ENCODE data around the gene NOL4.
"Not testable (repeated sequence)": the region's sequence is repeated elsewhere in the genome, so short reads cannot be mapped to it uniquely, and the experiment has no call there.

Gene NOL4

DNA sequence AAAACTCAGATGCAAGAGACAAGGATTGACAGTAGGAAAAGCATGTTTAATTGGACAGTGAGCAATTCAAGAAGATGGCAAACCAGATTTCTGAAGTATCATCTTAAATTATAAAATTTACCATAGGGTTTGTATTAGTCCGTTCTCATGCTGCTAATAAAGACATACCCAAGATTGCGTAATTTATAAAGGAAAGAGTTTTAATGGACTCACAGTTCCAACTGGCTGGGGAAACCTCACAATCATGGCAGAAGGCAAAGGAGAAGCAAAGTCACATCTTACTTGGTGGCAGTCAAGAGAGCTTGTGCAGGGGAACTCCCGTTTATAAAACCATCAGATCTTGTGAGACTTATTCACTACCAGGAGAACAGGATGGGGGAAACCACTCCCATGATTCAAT lies 24.0 kb upstream of the NOL4 start:
- no peaks in the 10 kb centered on the region for H3K9me3 ChIP-seq
- no peak overlapping the region for H3K27ac ChIP-seq
- no peaks in the 10 kb centered on the region for H3K27me3 ChIP-seq
- H3K4me1 ChIP-seq (ENCODE audit: control insufficient read depth in 1 of 2, insufficient read depth in 1 of 2, low read depth in 1 of 2, low read length in 1 of 2), result no peaks in the 10 kb centered on the region
- TF ChIP-seq CTCF (IDR thresholded peaks at IDR 0.05), result no peak
- H3K4me3 ChIP-seq (ENCODE audit: low read depth in 1 of 2, low read length in 1 of 2), result no peak overlapping the region
- H3K36me3 ChIP-seq, result no peaks in the 10 kb centered on the region

- Histone ChIP-seq H3K27ac (no peak overlapping the region), H3K9me3 (no peaks in the 10 kb centered on the region), H3K4me1 (ENCODE audit: control insufficient read depth in 1 of 2, insufficient read depth in 1 of 2, low read depth in 1 of 2, low read length in 1 of 2) (no peaks in the 10 kb centered on the region), H3K27me3 (no peaks in the 10 kb centered on the region), H3K36me3 (no peaks in the 10 kb centered on the region), H3K4me3 (ENCODE audit: low read depth in 1 of 2, low read length in 1 of 2) (no peak overlapping the region)
- TF ChIP-seq CTCF (IDR thresholded peaks at IDR 0.05), result no peak
Measured at GRCh38 chr18:34242739-34243138, 18.0 kb upstream of the NOL4 start.

DNA sequence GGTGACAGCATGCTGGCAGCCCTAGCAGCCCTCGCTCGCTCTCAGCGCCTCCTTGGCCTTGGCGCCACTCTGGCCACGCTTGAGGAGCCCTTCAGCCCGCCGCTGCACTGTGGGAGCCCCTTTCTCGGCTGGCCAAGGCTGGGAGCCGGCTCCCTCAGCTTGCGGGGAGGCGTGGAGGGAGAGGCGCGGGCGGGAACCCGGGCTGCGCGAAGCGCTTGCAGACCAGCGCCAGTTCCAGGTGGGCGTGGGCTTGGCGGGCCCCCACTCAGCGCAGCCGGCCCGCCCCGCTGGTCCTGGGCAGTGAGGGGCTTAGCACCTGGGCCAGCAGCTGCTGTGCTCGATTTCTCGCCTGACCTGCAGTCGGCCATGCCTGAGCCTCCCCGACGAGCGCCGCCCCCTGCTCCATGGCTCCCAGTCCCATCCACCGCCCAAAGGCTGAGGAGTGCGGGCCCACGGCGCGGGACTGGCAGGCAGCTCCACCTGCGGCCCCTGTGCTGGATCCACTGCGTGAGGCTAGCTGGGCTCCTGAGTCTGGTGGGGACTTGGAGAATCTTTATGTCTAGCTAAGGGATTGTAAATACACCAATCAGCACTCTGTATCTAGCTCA lies 9.2 kb upstream of the NOL4 start:
- not testable (repeated sequence) for H3K9me3 ChIP-seq; H3K36me3 ChIP-seq; H3K27me3 ChIP-seq; H3K4me1 ChIP-seq (ENCODE audit: control insufficient read depth in 1 of 2, insufficient read depth in 1 of 2, low read depth in 1 of 2, low read length in 1 of 2); H3K4me3 ChIP-seq (ENCODE audit: low read depth in 1 of 2, low read length in 1 of 2); H3K27ac ChIP-seq

DNA sequence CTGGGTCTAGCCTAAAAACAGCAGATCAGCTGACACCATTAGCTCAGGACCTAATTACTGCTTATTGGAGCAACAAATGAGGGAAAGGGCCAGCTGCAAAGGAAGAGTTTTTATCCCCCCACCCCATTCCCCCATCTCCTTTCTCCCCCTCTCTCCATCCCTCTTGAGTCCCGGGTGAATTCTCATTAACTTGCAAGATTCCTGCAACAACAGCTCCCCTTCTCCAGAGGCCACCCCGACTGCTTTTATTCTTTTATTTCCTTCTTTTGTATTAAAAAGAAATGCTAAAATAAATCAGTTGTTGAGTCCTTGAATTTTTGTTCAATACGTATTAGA lies 473 bp upstream of the NOL4 start:
- Histone ChIP-seq H3K4me3 (ENCODE audit: low read depth in 1 of 2, low read length in 1 of 2) (no peak overlapping the region), H3K9me3 (no peaks in the 10 kb centered on the region), H3K4me1 (ENCODE audit: control insufficient read depth in 1 of 2, insufficient read depth in 1 of 2, low read depth in 1 of 2, low read length in 1 of 2) (no peaks in the 10 kb centered on the region), H3K27me3 (peaks cover 70% of the 10 kb centered on the region), H3K27ac (no peak overlapping the region), H3K36me3 (no peaks in the 10 kb centered on the region)
- no peak for TF ChIP-seq CTCF (IDR thresholded peaks at IDR 0.05)

GRCh38 chr18:34223893-34224422 lies 755 bp downstream of the NOL4 start:
- no peaks in the 10 kb centered on the region for H3K4me1 ChIP-seq (ENCODE audit: control insufficient read depth in 1 of 2, insufficient read depth in 1 of 2, low read depth in 1 of 2, low read length in 1 of 2)
- H3K4me3 ChIP-seq (ENCODE audit: low read depth in 1 of 2, low read length in 1 of 2), result no peak overlapping the region

More at GRCh38 chr18:34223893-34224422, 755 bp downstream of the NOL4 start:
- Histone ChIP-seq H3K27ac (no peak overlapping the region), H3K36me3 (no peaks in the 10 kb centered on the region), H3K27me3 (peaks cover 77% of the 10 kb centered on the region), H3K9me3 (no peaks in the 10 kb centered on the region)
- no peak for TF ChIP-seq CTCF (IDR thresholded peaks at IDR 0.05)

All from neutrophil (primary cell).